Heart right ventricle (tissue), 16 donors: Measurements from ENCODE around the gene CYP4F2. TPM values are rescaled to one million over a fixed set of nuclear protein-coding genes. Genes with fewer than 3 reads are reported as not detected.

Experiments used
- ATAC-seq, 8 donors: fragments of 200-7000 bp; cut with Tn5 transposase; one replicate each; pipeline ENCODE4 v1.9.1; 2020; ENCODE audit warnings: mild to moderate bottlenecking in 8 of 8, moderate library complexity in 8 of 8, moderate number of reproducible peaks in 1 of 8
- DNase-seq, 2 donors: peaks; one replicate each; pipeline ENCODE4 v3.0.0-alpha.2; 2020
- H3K27ac ChIP-seq, 10 donors: fragments of 200-600 bp; sonication (generic) in 2 of 10; one replicate each; pipeline versions ENCODE4 v1.5.0 to v1.8.0; 2020 to 2022; ENCODE audit warnings: mild to moderate bottlenecking in 3 of 10
- H3K27me3 ChIP-seq, 7 donors: fragments of 200-600 bp; one replicate each; pipeline ENCODE4 v1.8.0; 2021 to 2022; ENCODE audit warnings: mild to moderate bottlenecking in 2 of 7
- H3K36me3 ChIP-seq, 9 donors: fragments of 200-600 bp; sonication (generic) in 1 of 9; one replicate each; pipeline versions ENCODE4 v1.5.0 to v1.8.0; 2020 to 2022; ENCODE audit warnings: mild to moderate bottlenecking in 2 of 9
- H3K4me1 ChIP-seq, 9 donors: fragments of 200-600 bp; sonication (generic) in 1 of 9; one replicate each; pipeline versions ENCODE4 v1.5.0 to v1.8.0; 2020 to 2022; ENCODE audit warnings: mild to moderate bottlenecking in 4 of 9
- H3K4me3 ChIP-seq, 10 donors: fragments of 200-600 bp; sonication (generic) in 2 of 10; one replicate each; pipeline versions ENCODE4 v1.5.0 to v1.8.0; 2020 to 2022; ENCODE audit warnings: mild to moderate bottlenecking in 7 of 10, moderate library complexity in 2 of 10
- H3K9me3 ChIP-seq, 11 donors: fragments of 200-600 bp in 10 of 11; sonication (generic) in 2 of 11; one replicate each; pipeline versions ENCODE4 v1.5.0 to v1.8.0; 2013 to 2022; ENCODE audit warnings: mild to moderate bottlenecking in 2 of 11, control low read depth in 1 of 11, moderate library complexity in 1 of 11
- CTCF ChIP-seq, 9 donors: fragments of 200-600 bp; sonication (generic) in 2 of 9; IDR thresholded peaks; one replicate each; pipeline versions ENCODE4 v1.5.0 to v1.8.0; 2021 to 2022; ENCODE audit warnings: antibody characterized with exemption in 9 of 9, mild to moderate bottlenecking in 5 of 9, moderate library complexity in 1 of 9
- WGBS, 2 donors: extraction: QIAGEN DNeasy Blood & Tissue Kit; methylation state at CpG; one replicate each; pipeline ENCODE4 v1.1.7; 2013; ENCODE audit warnings: inconsistent platforms in 1 of 2; 5-methylcytosine and 5-hydroxymethylcytosine counted together
- intact Hi-C, 10 donors: fragments of 100-400 bp; cut with DNase I; formaldehyde crosslinking; loops; one replicate each; pipeline versions ENCODE4 v1.11.1 to v1.14.2; 2022
- polyA plus RNA-seq, 2 donors: library from polyadenylated mRNA; stranded (reverse); fragments of 200-250 nt; gene quantifications; one replicate each; pipeline ENCODE4 v1.2.3, GENCODE V29; 2013
- total RNA-seq, 10 donors: library from RNA; stranded (reverse); fragmentation: NEBNext Ultra II Directional in 3 of 10; extraction: Animal tissue kit (Norgen Biotek cat#: 25700) in 3 of 10; gene quantifications; one replicate each; pipeline versions ENCODE4 v1.2.1 to v1.2.4, GENCODE V29; 2021 to 2023
- donor health status: Arrhythmogenic right ventricular cardiomyopathy.
- donor health status: ischemic (EF 13 %, LVEDD 7.1; RV severe dilation, severe dysfunction).
- donor health status: healthy with polysubstance abuse.
- donor health status: DM: no; HTN: yes; CAD: no.
- donor health status: DM: no; HTN: no; CAD: no.
- donor health status: ischemic (EF 25% LVEDD 6.9; RV normal size, moderate dysfunction).
- donor health status: ischemic (EF 25% LVEDD 5.7; RV mildly dilated, moderate dysfunction).
- donor health status: healthy.
- donor health status: DM: yes; HTN: yes; CAD: no.
- donor health status: Ischemic cardiomyopathy.
- donor health status: ischemic (EF 35%, LVEDD 5.7; RV mildly dilated, moderate dysfunction).
- donor health status: nonischemic (EF 11% LVEDD 7.7; RV severe dilation, severe dysfunction).
- donor health status: DM: yes; HTN: yes; CAD: no.
- donor health status: PGD.
- donor health status: ischemic (EF 29% LVEDD 5.4; RV normal size, mild dysfunction).
- donor health status: nonischemic (EF 23%, LVEDD 6.1; RV moderate dilation, normal function).

CYP4F2 gene
- total and polyA plus RNA-seq, 12 donors = not detected

GRCh38 chr19:15919243-15919642 is 21.4 kb upstream of the CYP4F2 start:
- WGBS, 2 donors = 72 to 74% methylated on average over 4 of the region's 4 CpGs
- no peak for TF ChIP-seq CTCF (IDR thresholded peaks at IDR 0.05)
- ATAC-seq = no peak

GRCh38 chr19:15915109-15915508 is 17.2 kb upstream of the CYP4F2 start:
- H3K4me3 ChIP-seq = no peak overlapping the region
- TF ChIP-seq CTCF (IDR thresholded peaks at IDR 0.05) = no peak
- peaks cover 0 to 71% (median 43%) of the 10 kb centered on the region in 7 donors for H3K27me3 ChIP-seq
- H3K9me3 ChIP-seq = peaks cover 0 to 25% (median 4%) of the 10 kb centered on the region in 11 donors
- DNase-seq (no peak), ATAC-seq (no peak)
- H3K4me1 ChIP-seq = no peaks in the 10 kb centered on the region
- 90 to 95% methylated on average over 2 of the region's 2 CpGs for WGBS, 2 donors
- no peaks in the 10 kb centered on the region for H3K36me3 ChIP-seq
- intact Hi-C loops = no loop called here
- H3K27ac ChIP-seq = no peak overlapping the region

More at GRCh38 chr19:15919243-15919642, 21.4 kb upstream of the CYP4F2 start:
- Histone ChIP-seq H3K4me1 (no peaks in the 10 kb centered on the region), H3K27me3 (peaks cover 0 to 51% (median 18%) of the 10 kb centered on the region in 7 donors), H3K27ac (no peak overlapping the region), H3K9me3 (peaks cover 0 to 25% (median 4%) of the 10 kb centered on the region in 11 donors), H3K4me3 (no peak overlapping the region), H3K36me3 (no peaks in the 10 kb centered on the region)
- no peak for DNase-seq
- intact Hi-C loops = no loop called here

GRCh38 chr19:15913830-15914229 is 16.0 kb upstream of the CYP4F2 start:
- intact Hi-C loops = no loop called here
- no peak for TF ChIP-seq CTCF (IDR thresholded peaks at IDR 0.05)
- ATAC-seq = no peak
- H3K9me3 ChIP-seq = peaks cover 0 to 25% (median 4%) of the 10 kb centered on the region in 11 donors
- WGBS, 2 donors = 83 to 87% methylated on average over 8 of the region's 8 CpGs
- H3K36me3 ChIP-seq = no peaks in the 10 kb centered on the region
- no peaks in the 10 kb centered on the region for H3K4me1 ChIP-seq
- no peak for DNase-seq
- no peak overlapping the region for H3K27ac ChIP-seq
- H3K4me3 ChIP-seq = no peak overlapping the region
- peaks cover 0 to 84% (median 53%) of the 10 kb centered on the region in 7 donors for H3K27me3 ChIP-seq

GRCh38 chr19:15913384-15913783 is 15.5 kb upstream of the CYP4F2 start:
- H3K4me3 ChIP-seq = no peak overlapping the region
- ATAC-seq = no peak
- H3K27me3 ChIP-seq = peaks cover 0 to 88% (median 57%) of the 10 kb centered on the region in 7 donors
- H3K36me3 ChIP-seq = no peaks in the 10 kb centered on the region
- no peaks in the 10 kb centered on the region for H3K4me1 ChIP-seq
- no peak for DNase-seq
- 54 to 60% methylated on average over 6 of the region's 6 CpGs for WGBS, 2 donors
- no peak for TF ChIP-seq CTCF (IDR thresholded peaks at IDR 0.05)
- intact Hi-C loops = no loop called here
- peaks cover 0 to 25% (median 4%) of the 10 kb centered on the region in 11 donors for H3K9me3 ChIP-seq
- no peak overlapping the region for H3K27ac ChIP-seq
